ENCODE measurements around the gene BIRC2. TPM values are rescaled to one million over a fixed set of nuclear protein-coding genes. Genes with fewer than 3 reads are reported as not detected.

The BIRC2 gene
- total and polyA plus RNA-seq, 2 of the 4 experiments (the other 2 are of a cell fraction): 48.0 to 204 TPM

- Histone ChIP-seq H2BK20ac (ENCODE audit: low read depth, low read length) (no peak overlapping the region), H3K36me3 (ENCODE audit: control insufficient read depth, insufficient read depth, low read length) (no peaks in the 10 kb centered on the region), H2AK5ac (ENCODE audit: low read depth, low read length) (no peak overlapping the region), H3K18ac (ENCODE audit: low read depth, low read length) (no peak overlapping the region), H4K5ac (ENCODE audit: low read depth, low read length) (no peak overlapping the region), H2BK120ac (ENCODE audit: low read depth, low read length) (peak overlapping the region; percentile 27; the same call in 1 of the 2 replicates), H3K23ac (ENCODE audit: low read depth, low read length) (no peak overlapping the region), H3K9me3 (ENCODE audit: control insufficient read depth, insufficient read depth, low read length) (no peaks in the 10 kb centered on the region), H2AFZ (replicated peaks; ENCODE audit: low read length, poor library complexity) (no peak overlapping the region), H2BK15ac (ENCODE audit: low read depth, low read length) (no peak overlapping the region), H3K79me1 (ENCODE audit: low read depth in 1 of 2, low read length in 2 of 2) (peaks cover 0 to 7% of the 10 kb centered on the region in 2 experiments; a peak in 1 of 4 replicates), H3K56ac (ENCODE audit: extremely low read depth, insufficient read depth, low read length) (no peak overlapping the region), H2AK9ac (replicated peaks; ENCODE audit: low read depth, low read length, poor library complexity) (no peak overlapping the region), H3K9ac (ENCODE audit: low read depth, low read length) (no peak overlapping the region), H3K4ac (ENCODE audit: low read depth, low read length) (no peak overlapping the region), H3K27ac (ENCODE audit: insufficient read depth, low read length) (no peak overlapping the region), H3K9me1 (ENCODE audit: insufficient read depth, low read length) (0 out of 2 replicates have a peak, but pooled peaks cover 3% of the 10 kb centered on the region), H3K4me1 (ENCODE audit: control insufficient read depth, insufficient read depth, low read length) (no peaks in the 10 kb centered on the region), H2BK5ac (ENCODE audit: low read depth, low read length, poor library complexity, severe bottlenecking) (no peak overlapping the region), H4K8ac (ENCODE audit: low read depth in 2 of 2, low read length in 2 of 2) (no peak overlapping the region), H4K91ac (ENCODE audit: insufficient read depth, low read depth, low read length) (no peak overlapping the region), H3K27me3 (ENCODE audit: control insufficient read depth, insufficient read depth, low read length) (no peaks in the 10 kb centered on the region), H3K4me3 (ENCODE audit: insufficient read depth, low read depth, low read length) (no peak overlapping the region), H3K4me2 (ENCODE audit: low read depth, low read length) (no peak overlapping the region), H4K20me1 (ENCODE audit: insufficient read depth, low read length) (no peaks in the 10 kb centered on the region), H3K14ac (replicated peaks; ENCODE audit: low read depth, low read length) (no peak overlapping the region)
- intact Hi-C loops (cut with micrococcal nuclease): no loop called here
- POLR2A ChIA-PET (ENCODE audit: unreplicated experiment): no interaction called here
- ATAC-seq (ENCODE audit: low read depth) (no peak), DNase-seq (no peak)
- in situ Hi-C loops (cut with MboI; ENCODE audit: low sequenced_read_pairs): no loop called here
- dilution Hi-C loops (cut with HindIII; ENCODE audit: low sequenced_read_pairs, unreplicated experiment): no loop called here
- TF ChIP-seq CTCF (conservative IDR thresholded peaks at IDR 0.05; ENCODE audit: low read depth, low read length) (no peak), FOS (IDR thresholded peaks at IDR 0.05; ENCODE audit: low read depth, low read length) (no peak), ELK1 (IDR thresholded peaks at IDR 0.05; ENCODE audit: borderline replicate concordance, low read depth, low read length) (no peak), MAZ (IDR thresholded peaks at IDR 0.05; ENCODE audit: borderline replicate concordance, low read depth, low read length) (no peak), MAFK (IDR thresholded peaks at IDR 0.05; ENCODE audit: low read depth, low read length) (no peak), RFX5 (IDR thresholded peaks at IDR 0.05; ENCODE audit: low read depth, low read length) (no peak), POLR2A (IDR thresholded peaks at IDR 0.05; ENCODE audit: low read depth, low read length) (no peak), BHLHE40 (IDR thresholded peaks at IDR 0.05; ENCODE audit: low read depth, low read length) (no peak), CHD1 (IDR thresholded peaks at IDR 0.05; ENCODE audit: low read depth, low read length) (no peak)
- CTCF ChIA-PET: no interaction called here
- BruUV-seq (replicated peaks): no TSS peak
Observed at GRCh38 chr11:102338479-102339010, 8.5 kb upstream of the BIRC2 start.
